H1 (cell line): ENCODE measurements around the gene GRIP2. TPM values are rescaled to one million over a fixed set of nuclear protein-coding genes. Genes with fewer than 3 reads are reported as not detected.

Source experiments
- CTCF ChIA-PET: fragments of 300-600 bp; sonication (Branson Sonifier 250); formaldehyde crosslinking; loops from one replicate; lab custom pipeline; 2021; ENCODE audit not compliant: partially characterized antibody; lab: Charles Lee
- POLR2A ChIA-PET: fragments of 300-600 bp; sonication (Branson Sonifier 250); formaldehyde crosslinking; loops from one replicate; lab custom pipeline; 2021; ENCODE audit warnings: inconsistent platforms; ENCODE audit not compliant: partially characterized antibody; lab: Charles Lee
- DNase-seq, 2 experiments: peaks; one replicate each; pipeline versions ENCODE4 v3.0.0 to v3.0.0-alpha.2; 2010 to 2022; ENCODE audit warnings: low spot score in 2 of 2, low read depth in 1 of 2, mixed read lengths in 1 of 2
- FAIRE-seq: peaks from 2 replicates; lab custom pipeline; 2011; peaks lifted over from hg19 to GRCh38; lab: Jason Lieb, UNC
- H2AFZ ChIP-seq: 2 replicates; pipeline ENCODE4 v1.8.1; 2012; ENCODE audit warnings: low read length, inconsistent platforms
- H2AK5ac ChIP-seq: 2 replicates; pipeline ENCODE4 v1.6.1; 2013; ENCODE audit warnings: low read depth, low read length
- H2BK120ac ChIP-seq: replicated peaks from 2 replicates; pipeline ENCODE3; 2013; ENCODE audit warnings: low read depth, low read length, inconsistent platforms
- H2BK12ac ChIP-seq: 2 replicates; pipeline ENCODE4 v1.6.1; 2013; ENCODE audit warnings: low read depth, low read length
- H2BK15ac ChIP-seq: 2 replicates; pipeline ENCODE4 v1.6.1; 2013; ENCODE audit warnings: low read length
- H2BK20ac ChIP-seq: 2 replicates; pipeline ENCODE4 v1.6.1; 2013; ENCODE audit warnings: low read length
- H2BK5ac ChIP-seq: 2 replicates; pipeline ENCODE4 v1.6.1; 2013; ENCODE audit warnings: low read depth, low read length
- H3K14ac ChIP-seq: 2 replicates; pipeline ENCODE4 v1.6.1; 2013; ENCODE audit warnings: inconsistent platforms; ENCODE audit not compliant: insufficient read length
- H3K18ac ChIP-seq: 2 replicates; pipeline ENCODE4 v1.6.1; 2013; ENCODE audit warnings: low read length; ENCODE audit errors: extremely low read depth
- H3K23ac ChIP-seq: 2 replicates; pipeline ENCODE4 v1.6.1; 2013; ENCODE audit warnings: inconsistent platforms; ENCODE audit not compliant: insufficient read length
- H3K23me2 ChIP-seq: 2 replicates; pipeline ENCODE4 v1.6.1; 2013; ENCODE audit warnings: low read depth, low read length
- H3K27ac ChIP-seq: 2 replicates; pipeline ENCODE4 v1.6.1; 2011; ENCODE audit warnings: low read depth, low read length, inconsistent platforms
- H3K27me3 ChIP-seq, 4 experiments: replicated peaks in 1 of 4; 1 replicate in 1 of 4; 2 replicates in 3 of 4; pipeline versions ENCODE4 v1.6.1 to v1.8.1; 2011 to 2013; ENCODE audit warnings: low read length in 3 of 4, mild to moderate bottlenecking in 3 of 4, inconsistent platforms in 2 of 4, mixed read lengths in 2 of 4, moderate library complexity in 1 of 4; ENCODE audit not compliant: control insufficient read depth in 3 of 4, insufficient read depth in 3 of 4; ENCODE audit errors: extremely low read depth in 1 of 4
- H3K36me3 ChIP-seq, 4 experiments: 2 replicates each; pipeline versions ENCODE4 v1.6.1 to v1.8.1; 2011 to 2013; ENCODE audit warnings: mild to moderate bottlenecking in 4 of 4, low read length in 3 of 4, moderate library complexity in 2 of 4, control low read depth in 1 of 4, inconsistent platforms in 1 of 4; ENCODE audit not compliant: insufficient read depth in 4 of 4, control insufficient read depth in 2 of 4
- H3K4ac ChIP-seq: replicated peaks from 2 replicates; pipeline ENCODE3; 2013; ENCODE audit warnings: low read length, low read depth, mixed read lengths, inconsistent platforms; ENCODE audit not compliant: insufficient read length
- H3K4me1 ChIP-seq, 4 experiments: replicated peaks in 1 of 4; 1 replicate in 1 of 4; 2 replicates in 3 of 4; pipeline versions ENCODE4 v1.6.1 to v1.8.1; 2011 to 2013; ENCODE audit warnings: low read length in 3 of 4, inconsistent platforms in 2 of 4, mixed read lengths in 1 of 4; ENCODE audit not compliant: insufficient read depth in 4 of 4, control insufficient read depth in 3 of 4
- H3K4me2 ChIP-seq, 2 experiments: 2 replicates each; pipeline versions ENCODE4 v1.6.1 to v1.8.1; 2011 to 2013; ENCODE audit warnings: low read depth in 2 of 2, low read length in 2 of 2, control low read depth in 1 of 2, inconsistent platforms in 1 of 2, mild to moderate bottlenecking in 1 of 2; ENCODE audit not compliant: insufficient read depth in 1 of 2
- H3K4me3 ChIP-seq, 4 experiments: fragments of 200-600, 300-600 bp in 1 of 4; sonication (generic), shearing (Covaris generic), sonication (Bioruptor Twin) in 1 of 4; 2 replicates each; pipeline versions ENCODE4 v1.5.1 to v1.8.1; 2011 to 2016; ENCODE audit warnings: low read length in 4 of 4, low read depth in 3 of 4, control low read depth in 2 of 4, inconsistent platforms in 2 of 4, mild to moderate bottlenecking in 2 of 4, mixed read lengths in 1 of 4, moderate library complexity in 1 of 4; ENCODE audit not compliant: insufficient read depth in 2 of 4; ENCODE audit errors: extremely low read depth in 1 of 4
- H3K56ac ChIP-seq: replicated peaks from 2 replicates; pipeline ENCODE3; 2013; ENCODE audit warnings: low read depth, mild to moderate bottlenecking, mixed read lengths, low read length, inconsistent platforms; ENCODE audit not compliant: insufficient read length
- H3K79me1 ChIP-seq: 2 replicates; pipeline ENCODE4 v1.6.1; 2013; ENCODE audit warnings: low read depth, low read length, control low read depth
- H3K79me2 ChIP-seq, 2 experiments: 2 replicates each; pipeline versions ENCODE4 v1.6.1 to v1.8.1; 2012 to 2013; ENCODE audit warnings: low read length in 2 of 2, mild to moderate bottlenecking in 2 of 2, inconsistent platforms in 1 of 2; ENCODE audit not compliant: insufficient read depth in 2 of 2, control insufficient read depth in 1 of 2
- H3K9ac ChIP-seq, 4 experiments: replicated peaks in 1 of 4; 1 replicate in 1 of 4; 2 replicates in 3 of 4; pipeline versions ENCODE4 v1.6.1 to v1.8.1; 2011 to 2013; ENCODE audit warnings: low read depth in 3 of 4, low read length in 3 of 4, control low read depth in 2 of 4, mild to moderate bottlenecking in 2 of 4, moderate library complexity in 2 of 4, inconsistent platforms in 1 of 4; ENCODE audit errors: extremely low read depth in 1 of 4
- H3K9me3 ChIP-seq, 2 experiments: 2 replicates each; pipeline versions ENCODE4 v1.6.1 to v1.8.1; 2012 to 2013; ENCODE audit warnings: mild to moderate bottlenecking in 2 of 2, moderate library complexity in 2 of 2, control low read depth in 1 of 2, inconsistent platforms in 1 of 2, low read depth in 1 of 2, low read length in 1 of 2, mixed read lengths in 1 of 2; ENCODE audit not compliant: insufficient read depth in 2 of 2
- H4K20me1 ChIP-seq, 2 experiments: replicated peaks in 1 of 2; 2 replicates each; pipeline versions ENCODE3 to v1.8.1; 2011 to 2013; ENCODE audit warnings: inconsistent platforms in 2 of 2, low read length in 2 of 2, mild to moderate bottlenecking in 1 of 2; ENCODE audit not compliant: insufficient read depth in 2 of 2, control insufficient read depth in 1 of 2
- H4K5ac ChIP-seq: 2 replicates; pipeline ENCODE4 v1.6.1; 2013; ENCODE audit warnings: low read length, low read depth, mixed read lengths, inconsistent platforms; ENCODE audit not compliant: insufficient read length
- H4K8ac ChIP-seq: 2 replicates; pipeline ENCODE4 v1.8.0; 2013; ENCODE audit warnings: mild to moderate bottlenecking, moderate library complexity, low read length, inconsistent platforms; ENCODE audit not compliant: insufficient read depth; ENCODE audit errors: extremely low read depth
- H4K91ac ChIP-seq: replicated peaks from 2 replicates; pipeline ENCODE3; 2013; ENCODE audit warnings: low read length, mixed read lengths, inconsistent platforms; ENCODE audit not compliant: insufficient read length
- KDM4A ChIP-seq: IDR thresholded peaks from one replicate; pipeline ENCODE4 v1.7.1; 2012; ENCODE audit warnings: low read depth, mild to moderate bottlenecking, moderate library complexity, low read length, inconsistent platforms; ENCODE audit not compliant: severe bottlenecking
- NANOG ChIP-seq: IDR thresholded peaks from 2 replicates; pipeline ENCODE4 v1.6.1; 2011; ENCODE audit warnings: low read length, low read depth, mild to moderate bottlenecking, inconsistent platforms; ENCODE audit not compliant: insufficient read depth, poor library complexity, severe bottlenecking
- RAD21 ChIP-seq, 2 experiments: IDR thresholded peaks in 1 of 2; conservative IDR thresholded peaks in 1 of 2; 2 replicates each; pipeline ENCODE4 v1.6.1; 2011; ENCODE audit warnings: low read depth in 2 of 2, low read length in 2 of 2, improper control_type of control experiment in 1 of 2, inconsistent platforms in 1 of 2, mild to moderate bottlenecking in 1 of 2, moderate library complexity in 1 of 2
- TCF12 ChIP-seq: IDR thresholded peaks from 2 replicates; pipeline ENCODE4 v1.6.1; 2011; ENCODE audit warnings: low read depth, mild to moderate bottlenecking, low read length
- WGBS, 2 experiments: shearing (Covaris generic) in 1 of 2; methylation state at CpG; one replicate each; pipeline versions ENCODE4 v1.1.6 to v1.1.7; 2013 to 2015; ENCODE audit warnings: low lambda C conversion rate in 2 of 2, mixed read lengths in 2 of 2, inconsistent platforms in 1 of 2, low coverage in 1 of 2, missing lambda C conversion rate in 1 of 2; ENCODE audit not compliant: insufficient replicate concordance in 2 of 2, insufficient coverage in 1 of 2, insufficient read length in 1 of 2; ENCODE audit errors: extremely low coverage in 1 of 2, missing lambda C conversion rate in 1 of 2; 5-methylcytosine and 5-hydroxymethylcytosine counted together
- polyA plus RNA-seq, 7 experiments: library from polyadenylated mRNA; depleted of rRNA in 3 of 7; stranded (reverse) in 5 of 7; unstranded in 2 of 7; fragments of >200 nt in 5 of 7; fragments of 200-250 nt in 2 of 7; gene quantifications; 1 replicate in 5 of 7; 2 replicates in 1 of 7; 4 replicates in 1 of 7; pipeline versions ENCODE4 v1.2.1 to v1.2.3, GENCODE V29; 2011 to 2013; ENCODE audit warnings: missing spikeins in 2 of 7, mixed read lengths in 2 of 7
- total RNA-seq: library from RNA; stranded (reverse); fragmentation: NEBNext Ultra II Directional; extraction: Animal tissue kit (Norgen Biotek cat#: 25700); gene quantifications from 2 replicates; pipeline ENCODE4 v1.2.1, GENCODE V29; 2021

GRIP2 gene
- total and polyA plus RNA-seq, 2 of the 8 experiments (the other 6 are each of a cell fraction or from before 2014, with no cell fraction given): 2.5 to 6.4 TPM

DNA sequence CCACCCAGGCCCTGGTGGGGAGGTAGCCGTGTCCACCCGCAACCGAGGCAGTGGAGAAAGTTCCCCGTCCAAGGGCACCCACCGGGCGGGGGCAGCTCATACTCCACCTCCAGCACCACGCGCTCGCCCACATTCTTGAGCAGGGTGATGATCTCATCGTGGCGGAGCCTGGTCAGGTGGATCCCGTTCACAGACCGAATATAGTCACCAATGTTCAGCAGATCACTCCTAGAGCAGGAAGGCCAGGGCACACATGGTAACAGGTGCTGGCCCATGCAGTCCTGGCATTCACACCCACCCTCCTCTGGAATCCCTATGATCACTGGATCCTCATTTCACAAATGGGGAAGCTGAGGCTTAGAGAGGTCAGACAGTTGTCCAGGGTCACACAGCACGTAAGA is 15.8 kb downstream of the GRIP2 start:
- CTCF ChIA-PET: interaction anchor here (0.5 to 9.5 kb wide), 5 partner anchors 10 to 321 kb away, joined by 3 to 103 read pairs (median 4); no protein-coding TSS in a partner anchor

More for the DNA sequence above, 15.8 kb downstream of the GRIP2 start:
- H3K36me3 ChIP-seq: no peaks in the 10 kb centered on the region
- TF ChIP-seq KDM4A (no peak), NANOG (no peak), TCF12 (no peak), RAD21 (IDR thresholded peaks at IDR 0.05 in 1 of 2, conservative IDR thresholded peaks at IDR 0.05 in 1 of 2; ENCODE audit: low read depth in 2 of 2, low read length in 2 of 2) (no peak)
- FAIRE-seq (no peak), DNase-seq (no peak)
- H3K79me2 ChIP-seq: no peaks in the 10 kb centered on the region
- POLR2A ChIA-PET: interaction anchor here (1.7 kb wide), 1 partner anchor 24 kb away, joined by 3 read pairs; no protein-coding TSS in a partner anchor
- no peaks in the 10 kb centered on the region for H4K20me1 ChIP-seq
- peaks cover 2 to 9% (median 7%) of the 10 kb centered on the region in 4 experiments for H3K4me1 ChIP-seq
- no peak overlapping the region for H3K4me2 ChIP-seq
- H3K14ac ChIP-seq: no peak overlapping the region
- H3K9ac ChIP-seq: no peak overlapping the region; a peak in 1 of 7 replicates
- no peak overlapping the region for H3K56ac ChIP-seq
- H4K8ac ChIP-seq: no peak overlapping the region
- H2BK120ac ChIP-seq: no peak overlapping the region
- no peak overlapping the region for H3K4me3 ChIP-seq
- H3K23ac ChIP-seq: no peak overlapping the region
- H2BK20ac ChIP-seq: 0 out of 2 replicates have a peak overlapping the region, but pooled peaks have one; percentile 61
- H3K27ac ChIP-seq: no peak overlapping the region
- H2BK15ac ChIP-seq: no peak overlapping the region; the same call in 1 of the 2 replicates
- no peak overlapping the region for H4K91ac ChIP-seq
- H3K9me3 ChIP-seq: no peaks in the 10 kb centered on the region
- peak overlapping the region; percentile 63; the same call in 1 of the 2 replicates for H3K18ac ChIP-seq
- H2BK5ac ChIP-seq: 0 out of 2 replicates have a peak overlapping the region, but pooled peaks have one; percentile 13
- WGBS, 2 experiments: 94% methylated on average over 14 of the region's 14 CpGs; no CpG with 5 or more reads in 1 of the 2 experiments
- H4K5ac ChIP-seq: no peak overlapping the region
- no peaks in the 10 kb centered on the region for H3K79me1 ChIP-seq
- no peaks in the 10 kb centered on the region for H3K27me3 ChIP-seq
- no peaks in the 10 kb centered on the region; the same call in 1 of the 2 replicates for H3K23me2 ChIP-seq
- no peak overlapping the region; the same call in 1 of the 2 replicates for H2BK12ac ChIP-seq
- H3K4ac ChIP-seq: no peak overlapping the region
- H2AK5ac ChIP-seq: no peak overlapping the region
- no peak overlapping the region for H2AFZ ChIP-seq
